HepG2 (cell line): ENCODE measurements around the gene HHEX. TPM values are rescaled to one million over a fixed set of nuclear protein-coding genes. Genes with fewer than 3 reads are reported as not detected.

Source experiments
- ATF1 ChIP-seq: IDR thresholded peaks from 2 replicates; pipeline ENCODE4 v1.6.1; 2016; ENCODE audit warnings: mild to moderate bottlenecking, control low read depth
- BCL3 ChIP-seq: sonication (generic); formaldehyde crosslinking; IDR thresholded peaks from 2 replicates; pipeline ENCODE4 v1.5.1; 2020; ENCODE audit warnings: mild to moderate bottlenecking, missing genetic modification reagents, moderate library complexity
- CC2D1A ChIP-seq: sonication (generic); formaldehyde crosslinking; IDR thresholded peaks from 2 replicates; pipeline ENCODE4 v1.8.1; 2023; ENCODE audit warnings: mild to moderate bottlenecking, missing genetic modification reagents
- CEBPG ChIP-seq: IDR thresholded peaks from 2 replicates; pipeline ENCODE4 v1.6.1; 2016
- DDIT3 ChIP-seq: sonication (generic); formaldehyde crosslinking; IDR thresholded peaks from 2 replicates; pipeline ENCODE4 v1.4.0; 2020; ENCODE audit warnings: mild to moderate bottlenecking, missing genetic modification reagents
- EEA1 ChIP-seq: sonication (generic); formaldehyde crosslinking; IDR thresholded peaks from 2 replicates; pipeline ENCODE4 v1.5.1; 2020; ENCODE audit warnings: mild to moderate bottlenecking, missing genetic modification reagents, borderline replicate concordance
- FOXK1 ChIP-seq: sonication (generic); formaldehyde crosslinking; IDR thresholded peaks from 2 replicates; pipeline ENCODE4 v1.4.0; 2020; ENCODE audit warnings: low read depth, missing genetic modification reagents, borderline replicate concordance
- GLI4 ChIP-seq: sonication (generic); formaldehyde crosslinking; IDR thresholded peaks from 2 replicates; pipeline ENCODE4 v1.5.1; 2020; ENCODE audit warnings: missing genetic modification reagents, mild to moderate bottlenecking, moderate library complexity, borderline replicate concordance
- GTF2F1 ChIP-seq: fragments of 150-350 bp; IDR thresholded peaks from 2 replicates; pipeline ENCODE4 v1.6.1; 2014; ENCODE audit warnings: low read length
- JDP2 ChIP-seq: sonication (generic); formaldehyde crosslinking; IDR thresholded peaks from 2 replicates; pipeline ENCODE4 v1.8.1; 2022; ENCODE audit warnings: missing genetic modification reagents, borderline replicate concordance
- MEIS2 ChIP-seq: sonication (generic); formaldehyde crosslinking; IDR thresholded peaks from 2 replicates; pipeline ENCODE4 v1.9.0; 2021; ENCODE audit warnings: mild to moderate bottlenecking, missing genetic modification reagents
- MNT ChIP-seq: fragments of 450-650 bp; IDR thresholded peaks from 2 replicates; pipeline ENCODE4 v1.6.1; 2016
- NR0B2 ChIP-seq: sonication (generic); formaldehyde crosslinking; IDR thresholded peaks from 2 replicates; pipeline ENCODE4 v1.4.0; 2020; ENCODE audit warnings: mild to moderate bottlenecking, missing genetic modification reagents
- PCBP1 ChIP-seq: fragments of 200-400 bp; formaldehyde crosslinking; IDR thresholded peaks from 2 replicates; pipeline ENCODE4 v1.6.1; 2017; ENCODE audit warnings: mild to moderate bottlenecking, low read depth, low read length, borderline replicate concordance
- SOX6 ChIP-seq, 2 experiments: fragments of 450-650 bp in 1 of 2; sonication (generic) in 1 of 2; formaldehyde crosslinking in 1 of 2; IDR thresholded peaks; 2 replicates each; pipeline versions ENCODE4 v1.4.0 to v1.6.1; 2017 to 2020; ENCODE audit warnings: antibody characterized with exemption in 1 of 2, mild to moderate bottlenecking in 1 of 2, missing genetic modification reagents in 1 of 2
- SP140L ChIP-seq: sonication (generic); formaldehyde crosslinking; IDR thresholded peaks from 2 replicates; pipeline ENCODE4 v1.4.0; 2020; ENCODE audit warnings: missing genetic modification reagents, borderline replicate concordance
- ZFP1 ChIP-seq: IDR thresholded peaks from 2 replicates; pipeline ENCODE4 v1.6.1; 2016
- ZNF3 ChIP-seq: IDR thresholded peaks from 2 replicates; pipeline ENCODE4 v1.7.0; 2017; ENCODE audit warnings: inconsistent platforms
- ZNF607 ChIP-seq: sonication (generic); formaldehyde crosslinking; IDR thresholded peaks from 2 replicates; pipeline ENCODE4 v1.5.1; 2020; ENCODE audit warnings: missing genetic modification reagents, mild to moderate bottlenecking, borderline replicate concordance
- ZNF703 ChIP-seq: sonication (generic); formaldehyde crosslinking; IDR thresholded peaks from 2 replicates; pipeline ENCODE4 v1.5.1; 2020; ENCODE audit warnings: missing genetic modification reagents, mild to moderate bottlenecking, moderate library complexity, borderline replicate concordance
- ZNF781 ChIP-seq: sonication (generic); formaldehyde crosslinking; IDR thresholded peaks from 2 replicates; pipeline ENCODE4 v1.5.1; 2020; ENCODE audit warnings: borderline replicate concordance, mild to moderate bottlenecking, missing genetic modification reagents; ENCODE audit errors: not compliant biosample characterization
- ZZZ3 ChIP-seq: sonication (generic); formaldehyde crosslinking; IDR thresholded peaks from 2 replicates; pipeline ENCODE4 v1.4.0; 2020; ENCODE audit warnings: missing genetic modification reagents, mild to moderate bottlenecking, borderline replicate concordance
- polyA plus RNA-seq, 8 experiments: library from polyadenylated mRNA; depleted of rRNA in 3 of 8; stranded (reverse) in 7 of 8; unstranded in 1 of 8; fragments of >200 nt; fragmentation: Illumina TruSeq in 4 of 8; extraction: Trizol in 4 of 8; gene quantifications; 2 replicates each; pipeline versions ENCODE4 v1.2.1 to v1.2.3, GENCODE V29; 2011 to 2016; ENCODE audit warnings: low read depth in 4 of 8, missing spikeins in 1 of 8, mixed read lengths in 1 of 8; ENCODE audit not compliant: insufficient read depth in 1 of 8
- total RNA-seq, 5 experiments: library from RNA; depleted of rRNA; stranded (reverse); fragments of >200 nt; fragmentation: Illumina TruSeq; extraction: Trizol; gene quantifications; 2 replicates each; pipeline ENCODE4 v1.2.3, GENCODE V29; 2016; ENCODE audit warnings: low read depth in 1 of 5

HHEX gene
- total and polyA plus RNA-seq, 2 of the 13 experiments (the other 11 are each of a cell fraction or from before 2014, with no cell fraction given) = 44.5 to 48.7 TPM

GRCh38 chr10:92688927-92689662 is 660 bp upstream of the HHEX start (continued):
- TF ChIP-seq NR0B2 (0 out of 2 replicates have a peak, but pooled peaks have one; percentile 20), CC2D1A (no peak), MNT (no peak), ZNF703 (CRISPR knock-in tag) (peak; percentile 90; the same call in 1 of the 2 replicates), ATF1 (CRISPR knock-in tag) (no peak), JDP2 (CRISPR knock-in tag) (no peak), CEBPG (CRISPR knock-in tag) (no peak), ZNF3 (CRISPR knock-in tag) (no peak), SOX6 (IDR thresholded peaks at IDR 0.05) (no peak), SOX6 (CRISPR knock-in tag; IDR thresholded peaks at IDR 0.05) (peak; percentile 61; the same call in 1 of the 2 replicates), FOXK1 (no peak), MEIS2 (CRISPR knock-in tag) (0 out of 2 replicates have a peak, but pooled peaks have one; percentile 16), ZFP1 (CRISPR knock-in tag) (peak; percentile 27; the same call in 1 of the 2 replicates), PCBP1 (no peak), ZNF781 (CRISPR knock-in tag) (peak; percentile 79), BCL3 (peak; percentile 75; the same call in 1 of the 2 replicates), DDIT3 (CRISPR knock-in tag) (no peak), ZNF607 (CRISPR knock-in tag) (0 out of 2 replicates have a peak, but pooled peaks have one; percentile 25), GLI4 (CRISPR knock-in tag) (no peak; the same call in 1 of the 2 replicates), GTF2F1 (no peak), EEA1 (CRISPR knock-in tag) (no peak), ZZZ3 (CRISPR knock-in tag) (no peak), SP140L (CRISPR knock-in tag) (no peak; the same call in 1 of the 2 replicates)
